Breast epithelium (tissue), 3 donors: ENCODE measurements around the gene PUSL1.

ENCODE experiments used
- POLR2A ChIP-seq: fragments of 450-650 bp; IDR thresholded peaks from one replicate; pipeline ENCODE4 v1.6.1; 2016; ENCODE audit warnings: antibody characterized with exemption, mild to moderate bottlenecking, moderate library complexity
- POLR2AphosphoS5 ChIP-seq, 3 donors: sonication (generic); formaldehyde crosslinking; IDR thresholded peaks; one replicate each; pipeline ENCODE4 v1.6.1; 2017; ENCODE audit warnings: antibody characterized with exemption in 3 of 3

DNA sequence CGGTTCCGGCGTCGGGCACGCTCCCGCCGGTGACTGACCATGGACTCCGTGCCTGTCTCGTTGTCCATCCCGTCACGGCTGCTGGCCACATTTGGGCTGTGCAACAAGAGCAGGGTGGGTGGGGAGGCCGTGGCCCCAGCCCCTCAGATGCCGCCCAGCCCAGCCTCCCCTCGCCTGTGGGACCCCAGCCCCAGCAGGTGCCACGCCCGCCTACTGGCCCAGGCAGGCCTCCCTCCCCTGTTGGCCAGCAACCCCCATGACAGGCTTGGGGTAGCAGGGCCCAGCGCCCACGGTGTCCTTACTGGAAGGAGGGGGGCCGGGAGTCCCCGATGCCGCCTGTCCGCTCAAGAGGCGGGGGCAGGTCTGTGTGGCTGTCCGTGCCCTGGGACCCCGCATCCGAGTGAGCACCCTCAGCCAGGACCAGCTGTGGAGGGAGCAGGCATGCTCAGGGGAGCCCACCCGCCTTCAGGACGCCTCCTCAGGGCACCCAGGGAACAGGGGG lies 33.7 kb downstream of the PUSL1 start:
- TF ChIP-seq POLR2AphosphoS5 (IDR thresholded peaks at IDR 0.05), result no peak
- no peak for TF ChIP-seq POLR2A
